Measurements from ENCODE around the gene RNF169. TPM values are rescaled to one million over a fixed set of nuclear protein-coding genes. Genes with fewer than 3 reads are reported as not detected.

Gene RNF169
- total RNA-seq, 4 donors from 2014 or later: 18.5 to 21.6 (median 19.1) TPM

DNA sequence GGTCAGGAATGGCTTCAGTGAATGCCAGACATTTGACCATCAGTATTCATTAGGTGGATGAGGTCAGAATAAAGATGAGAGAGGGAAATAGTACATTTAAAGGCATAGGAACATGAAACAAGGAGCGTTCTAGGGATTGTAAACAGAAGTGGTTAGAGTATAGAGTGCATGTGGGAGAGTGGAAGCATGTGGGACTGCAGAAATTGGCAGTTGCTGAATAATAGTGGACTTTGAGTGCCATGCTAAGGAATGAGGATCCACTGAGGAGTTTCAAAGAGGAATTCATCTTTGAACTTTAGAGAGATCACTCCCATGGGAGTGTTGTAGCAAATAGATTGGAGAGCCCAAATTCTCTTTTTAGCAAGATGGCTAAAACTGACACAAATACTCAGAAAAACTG is 7.9 kb downstream of the RNF169 start:
- TF ChIP-seq, protein P1, sequence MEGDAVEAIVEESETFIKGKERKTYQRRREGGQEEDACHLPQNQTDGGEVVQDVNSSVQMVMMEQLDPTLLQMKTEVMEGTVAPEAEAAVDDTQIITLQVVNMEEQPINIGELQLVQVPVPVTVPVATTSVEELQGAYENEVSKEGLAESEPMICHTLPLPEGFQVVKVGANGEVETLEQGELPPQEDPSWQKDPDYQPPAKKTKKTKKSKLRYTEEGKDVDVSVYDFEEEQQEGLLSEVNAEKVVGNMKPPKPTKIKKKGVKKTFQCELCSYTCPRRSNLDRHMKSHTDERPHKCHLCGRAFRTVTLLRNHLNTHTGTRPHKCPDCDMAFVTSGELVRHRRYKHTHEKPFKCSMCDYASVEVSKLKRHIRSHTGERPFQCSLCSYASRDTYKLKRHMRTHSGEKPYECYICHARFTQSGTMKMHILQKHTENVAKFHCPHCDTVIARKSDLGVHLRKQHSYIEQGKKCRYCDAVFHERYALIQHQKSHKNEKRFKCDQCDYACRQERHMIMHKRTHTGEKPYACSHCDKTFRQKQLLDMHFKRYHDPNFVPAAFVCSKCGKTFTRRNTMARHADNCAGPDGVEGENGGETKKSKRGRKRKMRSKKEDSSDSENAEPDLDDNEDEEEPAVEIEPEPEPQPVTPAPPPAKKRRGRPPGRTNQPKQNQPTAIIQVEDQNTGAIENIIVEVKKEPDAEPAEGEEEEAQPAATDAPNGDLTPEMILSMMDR (IDR thresholded peaks at IDR 0.05; ENCODE audit: low read depth): no peak

DNA sequence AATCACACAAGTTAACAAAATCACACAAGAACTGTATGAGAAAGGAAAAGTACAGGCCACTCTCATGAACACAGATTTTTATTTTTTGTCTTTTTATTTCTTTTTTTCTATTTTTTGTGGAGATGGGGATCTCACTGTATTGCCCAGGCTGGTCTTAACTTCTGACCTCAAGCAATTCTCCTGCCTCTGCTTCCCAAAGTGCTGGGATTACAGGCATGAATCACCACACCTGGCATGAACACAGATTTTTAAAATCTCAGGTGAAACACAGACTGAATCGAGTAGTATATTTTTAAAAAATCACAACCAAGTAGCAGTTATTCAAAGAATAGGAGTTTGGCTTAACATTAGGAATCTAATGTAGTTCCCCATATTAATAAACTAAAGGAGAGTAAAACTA is 18.3 kb downstream of the RNF169 start:
- TF ChIP-seq, protein P1 (IDR thresholded peaks at IDR 0.05; ENCODE audit: low read depth): no peak

DNA sequence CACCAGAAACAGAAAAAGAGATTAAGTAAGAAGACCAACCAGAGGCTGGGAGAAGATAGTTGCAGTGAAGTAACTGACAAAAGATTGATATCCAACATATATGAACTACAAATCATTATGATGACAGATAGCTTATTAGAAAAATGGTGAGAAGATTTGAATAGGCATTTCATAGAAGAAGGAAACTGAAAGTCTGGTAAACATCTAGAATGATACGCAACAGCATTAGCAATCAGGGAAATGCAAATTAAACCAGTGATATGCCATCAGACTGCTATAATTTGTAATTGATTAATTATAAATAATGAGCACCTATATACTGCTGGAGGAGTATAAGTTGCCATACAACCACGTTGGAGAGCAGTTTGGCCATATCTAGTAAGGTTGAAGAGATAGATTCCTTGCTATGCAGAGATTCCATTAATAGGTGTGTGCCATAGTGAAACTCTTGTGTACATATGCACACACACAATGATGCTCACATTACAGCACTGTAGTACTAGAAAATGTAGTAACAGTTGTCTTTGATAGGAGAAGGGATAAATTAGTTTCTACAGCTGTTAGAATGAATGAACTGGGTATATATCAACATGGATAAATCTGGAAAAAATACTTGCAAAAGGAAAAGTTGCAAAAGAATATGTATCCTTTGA is 20.5 kb downstream of the RNF169 start:
- TF ChIP-seq, protein P1 (IDR thresholded peaks at IDR 0.05; ENCODE audit: low read depth): no peak

DNA sequence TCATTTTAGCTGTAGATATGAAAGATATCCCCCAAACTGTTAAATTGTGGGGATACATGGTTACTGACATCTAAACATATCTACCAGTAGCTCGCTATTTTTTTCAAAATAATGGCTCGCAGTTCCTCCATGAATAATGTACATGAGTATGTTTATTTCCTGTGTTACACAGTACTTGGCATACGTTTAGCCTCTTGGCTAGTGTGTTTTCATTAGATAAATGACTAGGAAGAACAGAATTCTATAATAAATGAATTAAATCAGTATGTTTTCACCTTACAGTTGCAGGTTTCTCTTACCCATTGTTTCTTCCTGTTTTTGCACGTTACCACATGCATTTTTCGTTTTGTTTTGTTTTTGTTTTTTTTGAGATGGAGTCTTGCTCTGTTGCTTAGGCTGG is 21.8 kb downstream of the RNF169 start:
- TF ChIP-seq, protein P1 (IDR thresholded peaks at IDR 0.05; ENCODE audit: low read depth): no peak

DNA sequence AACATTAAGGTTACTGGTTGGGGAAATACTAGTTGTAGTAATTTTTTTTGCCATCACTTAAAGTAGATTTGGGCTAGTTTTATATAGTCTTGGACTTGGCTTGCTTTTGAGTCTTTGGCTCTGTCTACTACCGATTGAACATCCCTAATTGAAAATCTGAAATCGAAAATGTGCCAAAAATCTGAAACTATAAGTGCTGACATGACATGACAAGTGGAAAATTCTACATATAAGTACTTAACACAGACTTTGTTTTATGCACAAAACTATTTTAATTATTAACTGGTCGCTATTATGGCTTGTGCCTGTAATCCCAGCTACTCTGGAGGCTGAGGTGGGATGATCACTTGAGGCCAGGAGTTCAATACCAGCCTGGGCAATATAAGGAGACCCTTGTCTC is 22.5 kb downstream of the RNF169 start:
- TF ChIP-seq, protein P1 (IDR thresholded peaks at IDR 0.05; ENCODE audit: low read depth): no peak

DNA sequence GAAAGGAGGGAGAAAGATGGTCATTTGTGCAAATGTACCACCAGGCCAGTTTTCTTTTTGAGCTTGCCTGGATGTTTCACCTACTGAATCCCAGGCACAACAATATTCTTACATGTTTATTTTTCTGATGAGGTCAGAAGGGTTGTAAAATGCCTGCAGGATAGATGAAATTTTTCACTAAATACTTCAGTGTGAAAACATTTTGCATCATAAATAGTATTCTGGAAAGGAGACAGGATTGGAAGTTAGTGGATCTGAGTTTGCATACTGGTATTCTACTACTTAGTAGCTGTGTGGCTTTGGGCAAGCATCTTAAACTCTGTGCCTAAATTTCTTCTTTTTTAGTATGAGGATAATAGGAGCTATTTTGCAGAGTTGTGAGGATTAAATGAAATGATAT is 24.8 kb downstream of the RNF169 start:
- TF ChIP-seq, protein P1 (IDR thresholded peaks at IDR 0.05; ENCODE audit: low read depth): no peak

DNA sequence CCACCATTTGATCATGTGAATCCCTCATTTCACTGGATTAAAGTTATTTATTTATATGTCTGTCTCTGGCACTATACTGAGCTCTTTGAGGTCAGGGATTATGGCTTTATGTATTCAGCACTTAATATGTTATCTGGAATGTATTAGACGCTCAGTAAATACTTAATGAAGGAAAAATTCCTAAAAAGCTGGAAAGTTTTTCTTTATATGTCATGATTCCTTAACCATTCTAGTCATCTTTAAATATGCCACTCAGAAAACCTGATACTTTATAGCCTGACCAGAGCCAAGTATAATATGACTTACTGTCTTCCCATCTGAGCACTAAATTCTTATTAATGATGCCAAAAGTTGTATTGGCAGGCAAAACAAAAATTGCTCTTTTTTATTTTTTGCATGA is 27.1 kb downstream of the RNF169 start:
- TF ChIP-seq, protein P1 (IDR thresholded peaks at IDR 0.05; ENCODE audit: low read depth): no peak

All from subcutaneous adipose tissue (tissue), 4 donors.